Neuronal stem cell (in vitro differentiated cells): ENCODE data around the gene CNOT11. TPM values are rescaled to one million over a fixed set of nuclear protein-coding genes. Genes with fewer than 3 reads are reported as not detected.

ENCODE experiments used
- DNase-seq: peaks from one replicate; pipeline ENCODE4 v3.0.0-alpha.2; 2013; ENCODE audit warnings: low spot score
- H2AFZ ChIP-seq: one replicate; pipeline ENCODE4 v1.6.1; 2013; ENCODE audit warnings: mild to moderate bottlenecking, low read length, inconsistent platforms
- H2AK5ac ChIP-seq: 2 replicates; pipeline ENCODE4 v1.6.1; 2013; ENCODE audit warnings: low read depth, mild to moderate bottlenecking, inconsistent platforms, low read length, moderate library complexity, mixed read lengths
- H2BK120ac ChIP-seq: 2 replicates; pipeline ENCODE4 v1.6.1; 2013; ENCODE audit warnings: low read depth, mild to moderate bottlenecking, inconsistent platforms, low read length, moderate library complexity, mixed read lengths
- H2BK12ac ChIP-seq: one replicate; pipeline ENCODE4 v1.6.1; 2013; ENCODE audit warnings: low read length, inconsistent platforms
- H2BK15ac ChIP-seq: 2 replicates; pipeline ENCODE4 v1.6.1; 2013; ENCODE audit warnings: mild to moderate bottlenecking, low read length, inconsistent platforms, mixed read lengths
- H2BK5ac ChIP-seq: one replicate; pipeline ENCODE4 v1.6.1; 2013; ENCODE audit warnings: inconsistent platforms, mild to moderate bottlenecking, low read length, moderate library complexity
- H3K14ac ChIP-seq: one replicate; pipeline ENCODE4 v1.6.1; 2013; ENCODE audit warnings: low read length, inconsistent platforms
- H3K18ac ChIP-seq: 2 replicates; pipeline ENCODE4 v1.6.1; 2013; ENCODE audit warnings: low read length, inconsistent platforms
- H3K23ac ChIP-seq: 2 replicates; pipeline ENCODE4 v1.6.1; 2013; ENCODE audit warnings: low read depth, mild to moderate bottlenecking, mixed read lengths, low read length, inconsistent platforms; ENCODE audit not compliant: poor library complexity
- H3K27ac ChIP-seq: replicated peaks from 3 replicates; pipeline ENCODE4 v1.5.1; 2013; ENCODE audit warnings: low read length, inconsistent platforms
- H3K27me3 ChIP-seq, 3 experiments: 2 replicates each; pipeline ENCODE4 v1.6.1; 2013; ENCODE audit warnings: low read length in 3 of 3, mild to moderate bottlenecking in 2 of 3, inconsistent platforms in 1 of 3, low read depth in 1 of 3, mixed read lengths in 1 of 3, moderate library complexity in 1 of 3; ENCODE audit not compliant: control insufficient read depth in 3 of 3, insufficient read depth in 3 of 3
- H3K36me3 ChIP-seq, 2 donors: replicated peaks in 1 of 2; 2 replicates each; pipeline ENCODE4 v1.6.1; 2013; ENCODE audit warnings: low read length in 2 of 2; ENCODE audit not compliant: control insufficient read depth in 2 of 2, insufficient read depth in 2 of 2
- H3K4ac ChIP-seq: 2 replicates; pipeline ENCODE4 v1.6.1; 2013; ENCODE audit warnings: inconsistent platforms, mild to moderate bottlenecking, low read length, moderate library complexity
- H3K4me1 ChIP-seq, 2 donors: 1 replicate in 1 of 2; 2 replicates in 1 of 2; pipeline ENCODE4 v1.6.1; 2013; ENCODE audit warnings: low read length in 2 of 2, low read depth in 1 of 2; ENCODE audit not compliant: control insufficient read depth in 2 of 2, insufficient read depth in 1 of 2
- H3K4me2 ChIP-seq: one replicate; pipeline ENCODE4 v1.6.1; 2013; ENCODE audit warnings: mild to moderate bottlenecking, low read length, inconsistent platforms; ENCODE audit not compliant: insufficient read depth, poor library complexity, severe bottlenecking
- H3K4me3 ChIP-seq, 2 donors: 2 replicates each; pipeline ENCODE4 v1.5.1; 2013; ENCODE audit warnings: low read length in 2 of 2, mild to moderate bottlenecking in 2 of 2, inconsistent platforms in 1 of 2, moderate library complexity in 1 of 2
- H3K79me1 ChIP-seq: one replicate; pipeline ENCODE4 v1.6.1; 2013; ENCODE audit warnings: low read depth, mild to moderate bottlenecking, inconsistent platforms, low read length, moderate library complexity
- H3K9ac ChIP-seq: one replicate; pipeline ENCODE4 v1.6.1; 2013; ENCODE audit warnings: mild to moderate bottlenecking, low read depth, low read length, inconsistent platforms; ENCODE audit not compliant: poor library complexity
- H3K9me3 ChIP-seq, 2 donors: replicated peaks in 1 of 2; 2 replicates each; pipeline versions ENCODE3 to v1.6.1; 2013; ENCODE audit warnings: low read length in 2 of 2, mild to moderate bottlenecking in 2 of 2, inconsistent platforms in 1 of 2, low read depth in 1 of 2, mixed read lengths in 1 of 2, moderate library complexity in 1 of 2; ENCODE audit not compliant: control insufficient read depth in 2 of 2, insufficient read depth in 1 of 2
- H4K8ac ChIP-seq: one replicate; pipeline ENCODE4 v1.6.1; 2013; ENCODE audit warnings: low read depth, mild to moderate bottlenecking, inconsistent platforms, low read length, moderate library complexity
- H4K91ac ChIP-seq: one replicate; pipeline ENCODE4 v1.6.1; 2013; ENCODE audit warnings: low read length, low read depth, mild to moderate bottlenecking, inconsistent platforms; ENCODE audit not compliant: poor library complexity
- WGBS, 2 donors: extraction: QIAGEN DNeasy Blood & Tissue Kit; methylation state at CpG; one replicate each; pipeline ENCODE4 v1.1.7; 2013; ENCODE audit warnings: missing lambda C conversion rate in 2 of 2, mixed read lengths in 1 of 2; ENCODE audit not compliant: insufficient read length in 2 of 2, insufficient replicate concordance in 1 of 2; ENCODE audit errors: extremely low coverage in 2 of 2; 5-methylcytosine and 5-hydroxymethylcytosine counted together
- polyA plus RNA-seq, 2 experiments: library from polyadenylated mRNA; stranded (reverse); fragments of 200-250 nt; gene quantifications; one replicate each; pipeline ENCODE4 v1.2.3, GENCODE V29; 2013

The CNOT11 gene
- polyA plus RNA-seq (2013, experiment 1 of 2) = 38.9 TPM
- 39.3 TPM for polyA plus RNA-seq (2013, experiment 2 of 2)

GRCh38 chr2:101252408-101253012 is at the start of gene CNOT11:
Gene CNOT11, plus strand, starts transcription at chr2:101252886. Its CDS starts 79 bp downstream, at chr2:101252965.
- Histone ChIP-seq H2BK120ac (no peak within 1 kb of the TSS), H4K91ac (no peak within 1 kb of the TSS), H2BK12ac (peak within 1 kb of the TSS; percentile 84), H2AFZ (peak within 1 kb of the TSS; percentile 95), H3K23ac (peak within 1 kb of the TSS; percentile 97), H3K9ac (peak within 1 kb of the TSS; percentile 85), H3K4me2 (peak within 1 kb of the TSS; percentile 88), H4K8ac (no peak within 1 kb of the TSS), H3K4me1 (peaks cover 9 to 10% of the 10 kb centered on the region in 2 donors), H3K27me3 (no peaks in the 10 kb centered on the region), H3K18ac (peak within 1 kb of the TSS; percentile 97), H3K4me3 (peak within 1 kb of the TSS; percentile 97 to 100), H3K36me3 (peaks cover 0 to 14% of the 10 kb centered on the region in 2 donors), H2BK15ac (no peak within 1 kb of the TSS), H3K27ac (peak within 1 kb of the TSS; percentile 72), H3K9me3 (no peaks in the 10 kb centered on the region), H3K4ac (no peak within 1 kb of the TSS), H2AK5ac (no peak within 1 kb of the TSS), H2BK5ac (no peak within 1 kb of the TSS), H3K14ac (peak within 1 kb of the TSS; percentile 89), H3K79me1 (peaks cover 2% of the 10 kb centered on the region)
- peak; percentile 98 for DNase-seq
- no CpG with 5 or more reads among the region's 63 CpGs for WGBS, 2 donors

GRCh38 chr2:101204400-101205115 is 48.1 kb upstream of the CNOT11 start:
- H2AK5ac ChIP-seq = no peak overlapping the region
- no peak overlapping the region for H3K4me3 ChIP-seq
- no peak overlapping the region for H3K4ac ChIP-seq
- H3K4me2 ChIP-seq = no peak overlapping the region
- H4K91ac ChIP-seq = no peak overlapping the region
- H2AFZ ChIP-seq = no peak overlapping the region
- no peak overlapping the region for H3K23ac ChIP-seq
- no peak overlapping the region for H3K18ac ChIP-seq
- H2BK120ac ChIP-seq = no peak overlapping the region
- no peaks in the 10 kb centered on the region for H3K9me3 ChIP-seq
- no peak overlapping the region for H2BK5ac ChIP-seq
- H3K36me3 ChIP-seq = no peaks in the 10 kb centered on the region
- H3K27me3 ChIP-seq = no peaks in the 10 kb centered on the region
- H4K8ac ChIP-seq = no peak overlapping the region
- no CpG with 5 or more reads among the region's 4 CpGs for WGBS, 2 donors
- no peak overlapping the region for H3K14ac ChIP-seq
- H3K79me1 ChIP-seq = no peaks in the 10 kb centered on the region
- no peak overlapping the region for H2BK15ac ChIP-seq
- no peak overlapping the region for H2BK12ac ChIP-seq
- DNase-seq = no peak
- H3K27ac ChIP-seq = no peak overlapping the region
- H3K4me1 ChIP-seq = no peaks in the 10 kb centered on the region
- no peak overlapping the region for H3K9ac ChIP-seq

GRCh38 chr2:101205521-101206479 is 46.9 kb upstream of the CNOT11 start:
- Histone ChIP-seq H4K8ac (no peak overlapping the region), H3K9me3 (peaks cover 0 to 2% of the 10 kb centered on the region in 2 donors), H2BK5ac (no peak overlapping the region), H3K18ac (no peak overlapping the region), H3K36me3 (no peaks in the 10 kb centered on the region), H2AFZ (peak overlapping the region; percentile 85), H2AK5ac (no peak overlapping the region), H2BK12ac (no peak overlapping the region), H3K4me1 (no peaks in the 10 kb centered on the region), H3K4me2 (no peak overlapping the region), H2BK120ac (no peak overlapping the region), H3K4ac (no peak overlapping the region), H3K14ac (no peak overlapping the region), H3K23ac (no peak overlapping the region), H3K27ac (no peak overlapping the region), H2BK15ac (no peak overlapping the region), H4K91ac (no peak overlapping the region), H3K79me1 (no peaks in the 10 kb centered on the region), H3K9ac (no peak overlapping the region), H3K4me3 (peak overlapping the region in 1 of 2 donors; percentile 17), H3K27me3 (no peaks in the 10 kb centered on the region)
- WGBS, 2 donors = no CpG with 5 or more reads among the region's 15 CpGs
- no peak for DNase-seq
